Breast epithelium (tissue), 3 donors: ENCODE data around the gene MGAT3.

ENCODE experiments used
- POLR2A ChIP-seq: fragments of 450-650 bp; IDR thresholded peaks from one replicate; pipeline ENCODE4 v1.6.1; 2016; ENCODE audit warnings: antibody characterized with exemption, mild to moderate bottlenecking, moderate library complexity
- TF ChIP-seq, protein P1 (sequence below), 3 donors: fragments of 450-650 bp; IDR thresholded peaks; one replicate each; pipeline ENCODE4 v1.5.1; 2016 to 2017; ENCODE audit warnings: antibody characterized with exemption in 3 of 3, mild to moderate bottlenecking in 3 of 3, moderate library complexity in 3 of 3

DNA sequence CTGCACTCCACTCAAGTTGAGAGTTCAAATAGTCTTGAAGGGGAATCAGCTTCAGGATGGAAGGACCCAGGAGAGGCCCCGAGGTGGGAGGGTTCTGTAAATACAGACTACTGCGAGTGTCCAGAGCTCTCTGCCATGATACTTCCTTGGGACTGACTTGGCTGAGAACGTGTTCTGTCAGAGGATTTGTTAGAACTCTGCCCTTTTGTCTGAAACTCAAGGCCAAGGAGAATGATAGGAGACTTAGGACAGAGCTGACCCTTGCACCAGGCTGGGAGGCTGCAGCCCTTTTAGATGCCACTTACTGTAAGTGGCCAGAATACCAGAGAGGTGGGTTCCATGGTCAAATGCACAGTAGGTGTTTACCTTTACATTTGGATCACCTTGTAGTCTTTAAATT, 60.7 kb downstream of the MGAT3 start:
- TF ChIP-seq, protein P1, sequence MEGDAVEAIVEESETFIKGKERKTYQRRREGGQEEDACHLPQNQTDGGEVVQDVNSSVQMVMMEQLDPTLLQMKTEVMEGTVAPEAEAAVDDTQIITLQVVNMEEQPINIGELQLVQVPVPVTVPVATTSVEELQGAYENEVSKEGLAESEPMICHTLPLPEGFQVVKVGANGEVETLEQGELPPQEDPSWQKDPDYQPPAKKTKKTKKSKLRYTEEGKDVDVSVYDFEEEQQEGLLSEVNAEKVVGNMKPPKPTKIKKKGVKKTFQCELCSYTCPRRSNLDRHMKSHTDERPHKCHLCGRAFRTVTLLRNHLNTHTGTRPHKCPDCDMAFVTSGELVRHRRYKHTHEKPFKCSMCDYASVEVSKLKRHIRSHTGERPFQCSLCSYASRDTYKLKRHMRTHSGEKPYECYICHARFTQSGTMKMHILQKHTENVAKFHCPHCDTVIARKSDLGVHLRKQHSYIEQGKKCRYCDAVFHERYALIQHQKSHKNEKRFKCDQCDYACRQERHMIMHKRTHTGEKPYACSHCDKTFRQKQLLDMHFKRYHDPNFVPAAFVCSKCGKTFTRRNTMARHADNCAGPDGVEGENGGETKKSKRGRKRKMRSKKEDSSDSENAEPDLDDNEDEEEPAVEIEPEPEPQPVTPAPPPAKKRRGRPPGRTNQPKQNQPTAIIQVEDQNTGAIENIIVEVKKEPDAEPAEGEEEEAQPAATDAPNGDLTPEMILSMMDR (IDR thresholded peaks at IDR 0.05), result no peak
- no peak for TF ChIP-seq POLR2A
